SK-N-SH (cell line): ENCODE results near the gene BUD23. TPM values are rescaled to one million over a fixed set of nuclear protein-coding genes. Genes with fewer than 3 reads are reported as not detected.

Experiments used
- CTCF ChIA-PET: fragments of 300-600, 350-600 bp; formaldehyde crosslinking; extraction: SDS; loops from one replicate; lab custom pipeline; 2021; lab: Yijun Ruan, JAX
- POLR2A ChIA-PET: fragments of 350-600 bp; sonication (Branson Sonifier 250); formaldehyde crosslinking; extraction: SDS; loops from one replicate; lab custom pipeline; 2020; ENCODE audit warnings: antibody characterized with exemption, inconsistent platforms; lab: Yijun Ruan, JAX
- DNase-seq: peaks from one replicate; pipeline ENCODE4 v3.0.0; 2012
- H2AFZ ChIP-seq: fragments of 200-600 bp; sonication (generic); 2 replicates; pipeline ENCODE4 v1.8.1; 2016; ENCODE audit warnings: antibody characterized with exemption, mild to moderate bottlenecking, low read depth
- H3F3A ChIP-seq: fragments of 200-600 bp; sonication (generic); replicated peaks from 2 replicates; pipeline ENCODE3; 2016; ENCODE audit warnings: antibody characterized with exemption, mild to moderate bottlenecking; ENCODE audit not compliant: insufficient read depth
- H3K27ac ChIP-seq, 2 experiments: fragments of 200-500 bp in 1 of 2; fragments of 200-600 bp in 1 of 2; sonication (Bioruptor generic) in 1 of 2; sonication (generic), shearing (Covaris generic) in 1 of 2; 2 replicates each; pipeline versions ENCODE4 v1.5.1 to v1.6.1; 2014 to 2016; ENCODE audit warnings: low read depth in 2 of 2, inconsistent platforms in 1 of 2, low read length in 1 of 2, mild to moderate bottlenecking in 1 of 2, mixed read lengths in 1 of 2
- H3K27me3 ChIP-seq: fragments of 200-600 bp; sonication (generic), shearing (Covaris generic); 2 replicates; pipeline ENCODE4 v1.6.1; 2016; ENCODE audit warnings: mixed run types; ENCODE audit not compliant: insufficient read depth
- H3K36me3 ChIP-seq, 2 experiments: fragments of 200-500 bp in 1 of 2; fragments of 200-600 bp in 1 of 2; sonication (Bioruptor generic) in 1 of 2; sonication (generic) in 1 of 2; replicated peaks in 1 of 2; 2 replicates each; pipeline versions ENCODE3 to v1.5.1; 2014 to 2016; ENCODE audit warnings: low read length in 1 of 2, mild to moderate bottlenecking in 1 of 2; ENCODE audit not compliant: insufficient read depth in 2 of 2, control insufficient read depth in 1 of 2
- H3K4me1 ChIP-seq, 2 experiments: fragments of 200-500 bp in 1 of 2; fragments of 200-600 bp in 1 of 2; sonication (Bioruptor generic) in 1 of 2; sonication (generic), shearing (Covaris generic) in 1 of 2; 2 replicates each; pipeline versions ENCODE4 v1.5.1 to v1.6.1; 2014 to 2016; ENCODE audit warnings: low read depth in 1 of 2, low read length in 1 of 2, mixed run types in 1 of 2; ENCODE audit not compliant: insufficient read depth in 2 of 2, control insufficient read depth in 1 of 2
- H3K4me2 ChIP-seq: fragments of 200-600 bp; sonication (generic), shearing (Covaris generic); 2 replicates; pipeline ENCODE4 v1.6.1; 2017; ENCODE audit warnings: mixed run types
- H3K4me3 ChIP-seq, 2 experiments: fragments of 200-500 bp in 1 of 2; fragments of 200-600 bp in 1 of 2; sonication (Bioruptor generic) in 1 of 2; sonication (generic), shearing (Covaris generic) in 1 of 2; 2 replicates each; pipeline versions ENCODE4 v1.5.1 to v1.8.1; 2014 to 2016; ENCODE audit warnings: low read depth in 2 of 2, inconsistent platforms in 1 of 2, low read length in 1 of 2, mild to moderate bottlenecking in 1 of 2, mixed read lengths in 1 of 2, moderate library complexity in 1 of 2
- H3K79me2 ChIP-seq: fragments of 200-600 bp; sonication (generic); 2 replicates; pipeline ENCODE4 v1.8.1; 2017; ENCODE audit warnings: mild to moderate bottlenecking; ENCODE audit not compliant: insufficient read depth
- H3K9ac ChIP-seq: fragments of 200-600 bp; sonication (generic); 2 replicates; pipeline ENCODE4 v1.6.1; 2017; ENCODE audit warnings: mixed run types
- H3K9me2 ChIP-seq: fragments of 200-600 bp; sonication (generic); 2 replicates; pipeline ENCODE4 v1.6.1; 2017; ENCODE audit warnings: mixed run types
- H3K9me3 ChIP-seq: fragments of 200-600 bp; sonication (generic); 2 replicates; pipeline ENCODE4 v1.6.1; 2017; ENCODE audit warnings: mixed run types, mild to moderate bottlenecking, moderate library complexity
- H4K20me1 ChIP-seq: fragments of 200-600 bp; sonication (generic); 2 replicates; pipeline ENCODE4 v1.6.1; 2017; ENCODE audit warnings: mild to moderate bottlenecking, mixed run types; ENCODE audit not compliant: insufficient read depth
- CHD2 ChIP-seq: fragments of 150-350 bp; IDR thresholded peaks from 2 replicates; pipeline ENCODE4 v1.6.1; 2018; ENCODE audit warnings: low read length; ENCODE audit not compliant: partially characterized antibody
- EP300 ChIP-seq, 2 experiments: IDR thresholded peaks; 2 replicates each; pipeline versions ENCODE4 v1.4.0 to v1.6.1; 2012; ENCODE audit warnings: borderline replicate concordance in 1 of 2, low read depth in 1 of 2, low read length in 1 of 2
- EZH2phosphoT487 ChIP-seq: fragments of 200-600 bp; sonication (generic); IDR thresholded peaks from 2 replicates; pipeline ENCODE4 v1.6.1; 2017; ENCODE audit warnings: low read depth, mixed run types, mild to moderate bottlenecking, antibody characterized with exemption, moderate library complexity, borderline replicate concordance
- FOXJ3 ChIP-seq: sonication (generic); formaldehyde crosslinking; IDR thresholded peaks from 2 replicates; pipeline ENCODE4 v1.5.1; 2020; ENCODE audit warnings: mild to moderate bottlenecking, missing genetic modification reagents
- FOXM1 ChIP-seq: IDR thresholded peaks from 2 replicates; pipeline ENCODE4 v1.4.0; 2012; ENCODE audit warnings: low read depth, mild to moderate bottlenecking
- GATA2 ChIP-seq: sonication (generic); formaldehyde crosslinking; IDR thresholded peaks from 2 replicates; pipeline ENCODE4 v1.5.0; 2020; ENCODE audit warnings: mild to moderate bottlenecking, missing genetic modification reagents
- JUND ChIP-seq: IDR thresholded peaks from 2 replicates; pipeline ENCODE4 v1.4.0; 2012
- MXI1 ChIP-seq: IDR thresholded peaks from 2 replicates; pipeline ENCODE4 v1.6.1; 2012; ENCODE audit warnings: mild to moderate bottlenecking, low read depth, low read length, improper control_type of control experiment
- NFIC ChIP-seq: IDR thresholded peaks from 2 replicates; pipeline ENCODE4 v1.4.0; 2012; ENCODE audit warnings: borderline replicate concordance
- NRF1 ChIP-seq: IDR thresholded peaks from 2 replicates; pipeline ENCODE4 v1.6.1; 2012; ENCODE audit warnings: low read depth, mild to moderate bottlenecking, low read length
- POLR2AphosphoS5 ChIP-seq: IDR thresholded peaks from 2 replicates; pipeline ENCODE4 v1.6.1; 2012; ENCODE audit warnings: low read depth, low read length
- RAD21 ChIP-seq: IDR thresholded peaks from 2 replicates; pipeline ENCODE4 v1.6.1; 2012; ENCODE audit warnings: mild to moderate bottlenecking, low read length
- RXRA ChIP-seq: IDR thresholded peaks from 2 replicates; pipeline ENCODE4 v1.4.0; 2012; ENCODE audit warnings: low read depth, mild to moderate bottlenecking, borderline replicate concordance
- SMC3 ChIP-seq: IDR thresholded peaks from 2 replicates; pipeline ENCODE4 v1.6.1; 2012; ENCODE audit warnings: low read depth, low read length, improper control_type of control experiment
- TCF12 ChIP-seq: IDR thresholded peaks from 2 replicates; pipeline ENCODE4 v1.4.0; 2012
- TEAD4 ChIP-seq: IDR thresholded peaks from 2 replicates; pipeline ENCODE4 v1.4.0; 2012; ENCODE audit warnings: mild to moderate bottlenecking, borderline replicate concordance; ENCODE audit not compliant: insufficient read depth
- WGBS: methylation state at CpG from one replicate; pipeline ENCODE4 v1.1.6; 2017; ENCODE audit warnings: low lambda C conversion rate; 5-methylcytosine and 5-hydroxymethylcytosine counted together
- polyA plus RNA-seq, 3 experiments: library from polyadenylated mRNA; depleted of rRNA; stranded (reverse); fragments of >200 nt; gene quantifications; 2 replicates each; pipeline ENCODE4 v1.2.3, GENCODE V29; 2012
- TF ChIP-seq, protein P1 (sequence below): IDR thresholded peaks from 2 replicates; pipeline ENCODE4 v1.4.0; 2012; ENCODE audit warnings: low read depth, borderline replicate concordance
- TF ChIP-seq, protein P2 (sequence below): fragments of 150-350 bp; IDR thresholded peaks from 2 replicates; pipeline ENCODE4 v1.6.1; 2016; ENCODE audit warnings: mild to moderate bottlenecking, low read depth, low read length
- TF ChIP-seq, protein P3 (sequence below): IDR thresholded peaks from 2 replicates; pipeline ENCODE4 v1.6.1; 2012; ENCODE audit warnings: mild to moderate bottlenecking, low read depth, low read length, moderate library complexity
- TF ChIP-seq, protein P4 (sequence below): IDR thresholded peaks from 2 replicates; pipeline ENCODE4 v1.4.0; 2012; ENCODE audit warnings: low read depth, borderline replicate concordance
- TF ChIP-seq, protein P5 (sequence below): fragments of 150-350 bp; IDR thresholded peaks from 2 replicates; pipeline ENCODE4 v1.6.1; 2017; ENCODE audit warnings: antibody characterized with exemption, low read length, low read depth, borderline replicate concordance
- TF ChIP-seq, protein P6 (sequence below): IDR thresholded peaks from 2 replicates; pipeline ENCODE4; 2012

BUD23 gene
- polyA plus RNA-seq, 1 of the 3 experiments (the other 2 are of a cell fraction) = 206 TPM

DNA sequence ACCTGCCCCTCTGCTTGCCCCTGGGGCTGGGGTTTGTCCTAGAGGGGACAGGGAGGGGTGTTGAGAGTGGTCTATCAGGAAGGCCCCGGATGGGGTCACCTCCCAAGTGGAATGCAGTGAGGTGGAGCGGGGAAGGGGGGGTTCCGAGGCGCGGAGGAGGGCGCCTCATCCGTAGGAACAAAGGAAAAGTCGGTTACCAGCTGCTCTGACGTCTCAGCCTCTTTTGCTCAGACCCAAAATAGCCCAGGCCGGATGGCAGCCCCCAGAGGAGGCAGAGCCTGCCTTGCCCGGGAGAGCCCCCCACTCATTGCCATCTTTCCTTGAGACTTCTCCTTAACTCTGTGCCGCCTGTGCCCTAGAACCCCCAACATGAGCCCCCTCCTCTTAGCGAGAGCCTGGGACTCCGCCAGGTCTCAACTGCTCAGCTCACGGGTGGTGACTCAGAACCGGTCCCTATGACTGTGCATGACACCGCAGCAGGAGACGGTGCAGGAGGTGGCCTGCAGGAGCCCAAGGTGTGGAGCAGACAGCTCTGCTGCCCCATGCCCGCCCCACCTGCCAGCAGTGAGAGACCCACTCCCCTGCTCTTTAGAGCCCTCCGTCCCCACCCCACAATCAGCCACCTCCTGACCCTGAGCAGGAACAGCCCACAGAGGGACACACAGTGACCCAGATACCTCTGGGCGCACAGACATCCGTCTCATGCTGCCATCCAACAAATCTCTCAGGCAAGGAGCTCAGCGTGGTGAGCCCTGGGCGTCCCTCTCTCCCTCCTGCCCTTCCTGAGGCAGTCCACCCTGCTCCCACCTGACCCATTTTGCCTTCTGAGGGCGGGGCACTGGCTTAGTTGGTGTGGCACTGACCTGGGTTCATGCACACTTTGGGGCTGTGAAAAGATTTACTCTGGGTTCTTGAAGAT lies 23.0 kb downstream of the BUD23 start:
- ChIA-PET POLR2A (no interaction called here), CTCF (interaction anchor here (0.8 to 4.5 kb wide), 10 partner anchors 9 to 364 kb away, joined by 3 to 27 read pairs (median 3); partner anchors contain the start of gene VPS37D)
- Histone ChIP-seq H2AFZ (no peak overlapping the region), H3F3A (peaks cover 62% of the 10 kb centered on the region), H3K4me2 (peak overlapping the region; percentile 56), H4K20me1 (peaks cover 52% of the 10 kb centered on the region), H3K27me3 (no peaks in the 10 kb centered on the region), H3K79me2 (peaks cover 63% of the 10 kb centered on the region), H3K9ac (peak overlapping the region; percentile 29; the same call in 1 of the 2 replicates), H3K9me3 (no peaks in the 10 kb centered on the region), H3K27ac (peak overlapping the region in 1 of 2 experiments; percentile 72; a peak in 2 of 4 replicates), H3K36me3 (peaks cover 27 to 33% of the 10 kb centered on the region in 2 experiments), H3K4me3 (no peak overlapping the region), H3K9me2 (no peaks in the 10 kb centered on the region), H3K4me1 (peaks cover 0 to 43% of the 10 kb centered on the region in 2 experiments; a peak in 3 of 4 replicates)
- 62% methylated on average over 24 of the region's 25 CpGs for WGBS
- peak; percentile 40 for DNase-seq
- no peak for TF ChIP-seq GATA2 (CRISPR knock-in tag)
- no peak for TF ChIP-seq FOXJ3 (CRISPR knock-in tag)
- no peak for TF ChIP-seq TEAD4
- peak; percentile 59; the same call in 1 of the 2 replicates for TF ChIP-seq JUND
- peak; percentile 53; the same call in 1 of the 2 replicates for TF ChIP-seq NFIC
- TF ChIP-seq RXRA = no peak
- TF ChIP-seq, protein P1, sequence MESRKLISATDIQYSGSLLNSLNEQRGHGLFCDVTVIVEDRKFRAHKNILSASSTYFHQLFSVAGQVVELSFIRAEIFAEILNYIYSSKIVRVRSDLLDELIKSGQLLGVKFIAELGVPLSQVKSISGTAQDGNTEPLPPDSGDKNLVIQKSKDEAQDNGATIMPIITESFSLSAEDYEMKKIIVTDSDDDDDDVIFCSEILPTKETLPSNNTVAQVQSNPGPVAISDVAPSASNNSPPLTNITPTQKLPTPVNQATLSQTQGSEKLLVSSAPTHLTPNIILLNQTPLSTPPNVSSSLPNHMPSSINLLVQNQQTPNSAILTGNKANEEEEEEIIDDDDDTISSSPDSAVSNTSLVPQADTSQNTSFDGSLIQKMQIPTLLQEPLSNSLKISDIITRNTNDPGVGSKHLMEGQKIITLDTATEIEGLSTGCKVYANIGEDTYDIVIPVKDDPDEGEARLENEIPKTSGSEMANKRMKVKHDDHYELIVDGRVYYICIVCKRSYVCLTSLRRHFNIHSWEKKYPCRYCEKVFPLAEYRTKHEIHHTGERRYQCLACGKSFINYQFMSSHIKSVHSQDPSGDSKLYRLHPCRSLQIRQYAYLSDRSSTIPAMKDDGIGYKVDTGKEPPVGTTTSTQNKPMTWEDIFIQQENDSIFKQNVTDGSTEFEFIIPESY = no peak
- TF ChIP-seq, protein P2, sequence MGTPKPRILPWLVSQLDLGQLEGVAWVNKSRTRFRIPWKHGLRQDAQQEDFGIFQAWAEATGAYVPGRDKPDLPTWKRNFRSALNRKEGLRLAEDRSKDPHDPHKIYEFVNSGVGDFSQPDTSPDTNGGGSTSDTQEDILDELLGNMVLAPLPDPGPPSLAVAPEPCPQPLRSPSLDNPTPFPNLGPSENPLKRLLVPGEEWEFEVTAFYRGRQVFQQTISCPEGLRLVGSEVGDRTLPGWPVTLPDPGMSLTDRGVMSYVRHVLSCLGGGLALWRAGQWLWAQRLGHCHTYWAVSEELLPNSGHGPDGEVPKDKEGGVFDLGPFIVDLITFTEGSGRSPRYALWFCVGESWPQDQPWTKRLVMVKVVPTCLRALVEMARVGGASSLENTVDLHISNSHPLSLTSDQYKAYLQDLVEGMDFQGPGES = no peak
- TF ChIP-seq CHD2 = no peak
- TF ChIP-seq NRF1 = no peak
- peak; percentile 62; the same call in 1 of the 2 replicates for TF ChIP-seq TCF12
- no peak for TF ChIP-seq RAD21
- TF ChIP-seq, protein P3, sequence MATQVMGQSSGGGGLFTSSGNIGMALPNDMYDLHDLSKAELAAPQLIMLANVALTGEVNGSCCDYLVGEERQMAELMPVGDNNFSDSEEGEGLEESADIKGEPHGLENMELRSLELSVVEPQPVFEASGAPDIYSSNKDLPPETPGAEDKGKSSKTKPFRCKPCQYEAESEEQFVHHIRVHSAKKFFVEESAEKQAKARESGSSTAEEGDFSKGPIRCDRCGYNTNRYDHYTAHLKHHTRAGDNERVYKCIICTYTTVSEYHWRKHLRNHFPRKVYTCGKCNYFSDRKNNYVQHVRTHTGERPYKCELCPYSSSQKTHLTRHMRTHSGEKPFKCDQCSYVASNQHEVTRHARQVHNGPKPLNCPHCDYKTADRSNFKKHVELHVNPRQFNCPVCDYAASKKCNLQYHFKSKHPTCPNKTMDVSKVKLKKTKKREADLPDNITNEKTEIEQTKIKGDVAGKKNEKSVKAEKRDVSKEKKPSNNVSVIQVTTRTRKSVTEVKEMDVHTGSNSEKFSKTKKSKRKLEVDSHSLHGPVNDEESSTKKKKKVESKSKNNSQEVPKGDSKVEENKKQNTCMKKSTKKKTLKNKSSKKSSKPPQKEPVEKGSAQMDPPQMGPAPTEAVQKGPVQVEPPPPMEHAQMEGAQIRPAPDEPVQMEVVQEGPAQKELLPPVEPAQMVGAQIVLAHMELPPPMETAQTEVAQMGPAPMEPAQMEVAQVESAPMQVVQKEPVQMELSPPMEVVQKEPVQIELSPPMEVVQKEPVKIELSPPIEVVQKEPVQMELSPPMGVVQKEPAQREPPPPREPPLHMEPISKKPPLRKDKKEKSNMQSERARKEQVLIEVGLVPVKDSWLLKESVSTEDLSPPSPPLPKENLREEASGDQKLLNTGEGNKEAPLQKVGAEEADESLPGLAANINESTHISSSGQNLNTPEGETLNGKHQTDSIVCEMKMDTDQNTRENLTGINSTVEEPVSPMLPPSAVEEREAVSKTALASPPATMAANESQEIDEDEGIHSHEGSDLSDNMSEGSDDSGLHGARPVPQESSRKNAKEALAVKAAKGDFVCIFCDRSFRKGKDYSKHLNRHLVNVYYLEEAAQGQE = no peak
- TF ChIP-seq, protein P4, sequence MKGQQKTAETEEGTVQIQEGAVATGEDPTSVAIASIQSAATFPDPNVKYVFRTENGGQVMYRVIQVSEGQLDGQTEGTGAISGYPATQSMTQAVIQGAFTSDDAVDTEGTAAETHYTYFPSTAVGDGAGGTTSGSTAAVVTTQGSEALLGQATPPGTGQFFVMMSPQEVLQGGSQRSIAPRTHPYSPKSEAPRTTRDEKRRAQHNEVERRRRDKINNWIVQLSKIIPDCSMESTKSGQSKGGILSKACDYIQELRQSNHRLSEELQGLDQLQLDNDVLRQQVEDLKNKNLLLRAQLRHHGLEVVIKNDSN = no peak
- TF ChIP-seq, protein P5, sequence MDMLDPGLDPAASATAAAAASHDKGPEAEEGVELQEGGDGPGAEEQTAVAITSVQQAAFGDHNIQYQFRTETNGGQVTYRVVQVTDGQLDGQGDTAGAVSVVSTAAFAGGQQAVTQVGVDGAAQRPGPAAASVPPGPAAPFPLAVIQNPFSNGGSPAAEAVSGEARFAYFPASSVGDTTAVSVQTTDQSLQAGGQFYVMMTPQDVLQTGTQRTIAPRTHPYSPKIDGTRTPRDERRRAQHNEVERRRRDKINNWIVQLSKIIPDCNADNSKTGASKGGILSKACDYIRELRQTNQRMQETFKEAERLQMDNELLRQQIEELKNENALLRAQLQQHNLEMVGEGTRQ = no peak
- TF ChIP-seq FOXM1 = no peak
- no peak for TF ChIP-seq SMC3
- TF ChIP-seq, protein P6, sequence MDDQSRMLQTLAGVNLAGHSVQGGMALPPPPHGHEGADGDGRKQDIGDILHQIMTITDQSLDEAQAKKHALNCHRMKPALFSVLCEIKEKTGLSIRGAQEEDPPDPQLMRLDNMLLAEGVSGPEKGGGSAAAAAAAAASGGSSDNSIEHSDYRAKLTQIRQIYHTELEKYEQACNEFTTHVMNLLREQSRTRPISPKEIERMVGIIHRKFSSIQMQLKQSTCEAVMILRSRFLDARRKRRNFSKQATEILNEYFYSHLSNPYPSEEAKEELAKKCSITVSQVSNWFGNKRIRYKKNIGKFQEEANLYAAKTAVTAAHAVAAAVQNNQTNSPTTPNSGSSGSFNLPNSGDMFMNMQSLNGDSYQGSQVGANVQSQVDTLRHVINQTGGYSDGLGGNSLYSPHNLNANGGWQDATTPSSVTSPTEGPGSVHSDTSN = 0 out of 2 replicates have a peak, but pooled peaks have one; percentile 15
- no peak for TF ChIP-seq EZH2phosphoT487
- TF ChIP-seq POLR2AphosphoS5 = no peak
- TF ChIP-seq MXI1 = no peak
- TF ChIP-seq EP300 (IDR thresholded peaks at IDR 0.05; ENCODE audit: borderline replicate concordance in 1 of 2, low read depth in 1 of 2, low read length in 1 of 2) = peak in 1 of 2 experiments; percentile 44; a peak in 1 of 4 replicates
